HG02571 (cell line): ENCODE results near the gene CEP68.

Experiments used
- ATAC-seq: cut with Tn5 transposase; IDR thresholded peaks from one replicate; pipeline ENCODE4 v1.9.1; 2021; ENCODE audit warnings: mild to moderate bottlenecking, moderate library complexity; ENCODE audit not compliant: unreplicated experiment

The CEP68 gene

DNA sequence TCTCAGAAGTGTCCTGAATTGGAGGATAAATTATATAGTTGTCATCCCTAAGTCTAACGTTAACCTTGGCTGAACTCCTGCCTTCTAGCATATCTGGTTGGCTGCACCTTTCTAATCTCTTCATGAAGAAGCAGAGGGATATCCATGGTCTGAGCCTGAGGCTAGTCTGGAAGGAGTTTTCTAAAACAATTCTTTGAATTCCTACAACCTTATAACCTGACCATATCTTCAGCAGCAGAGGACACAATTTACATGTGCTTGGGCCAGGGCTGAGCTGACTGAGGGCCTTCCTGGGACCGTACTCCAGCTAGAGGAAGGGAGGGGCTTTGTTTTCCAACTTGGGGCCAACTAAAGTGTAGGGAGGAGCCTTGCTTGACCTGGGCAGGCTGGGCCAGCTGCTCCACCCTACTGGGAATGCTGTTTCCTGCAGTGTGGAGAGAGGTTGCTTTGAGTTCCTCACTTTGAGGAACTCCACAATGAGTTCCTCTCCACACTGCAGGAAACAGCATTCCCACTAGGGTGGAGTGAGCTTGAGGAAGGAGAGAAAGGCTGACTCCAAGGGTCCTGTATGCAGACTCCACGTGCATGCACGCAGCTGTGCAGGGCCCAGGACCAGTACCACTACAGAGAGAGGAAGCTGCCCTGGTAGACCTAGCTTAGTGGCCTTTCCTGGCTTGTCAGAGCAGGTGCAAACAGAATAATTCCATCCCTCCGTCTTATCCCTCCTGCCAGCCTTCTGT, 19.6 kb downstream of the CEP68 start:
- no peak for ATAC-seq

DNA sequence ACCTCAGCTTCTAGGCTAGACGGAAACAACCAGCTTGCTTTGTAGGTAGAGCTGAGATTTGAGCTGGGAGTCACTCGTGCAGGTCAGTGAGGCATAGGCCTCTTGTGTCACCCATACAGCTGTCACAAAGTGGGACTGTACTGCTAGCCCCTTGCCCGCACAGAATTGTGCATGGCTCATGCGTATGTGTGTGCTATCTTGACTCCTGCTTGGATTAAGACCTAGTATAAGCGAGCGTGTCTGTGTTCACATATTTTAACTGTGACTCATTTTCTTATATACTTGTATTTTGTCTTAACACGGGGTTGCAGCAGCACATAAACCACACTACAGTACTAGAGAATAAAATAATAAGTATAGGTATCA, 20.1 kb downstream of the CEP68 start:
- no peak for ATAC-seq

DNA sequence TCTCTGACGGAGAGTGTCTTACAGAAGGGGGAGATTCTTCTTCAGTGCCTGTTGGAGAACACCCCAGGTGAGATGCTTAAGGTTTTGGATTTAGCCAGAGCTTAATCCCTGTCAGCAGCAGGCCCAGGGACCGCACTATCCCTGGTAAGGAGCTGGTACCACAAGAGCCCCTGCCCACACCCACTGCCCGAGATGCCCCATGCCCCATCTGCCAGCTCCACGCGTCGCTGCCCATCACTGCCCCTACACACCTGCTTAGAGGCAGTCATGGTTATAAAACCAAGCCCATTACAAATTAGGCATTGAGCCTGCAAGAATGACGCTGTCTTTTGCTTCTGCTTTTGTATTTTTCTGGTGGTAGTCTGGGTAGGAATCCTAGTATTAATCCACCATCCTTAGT, 21.7 kb downstream of the CEP68 start:
- ATAC-seq, result no peak

GRCh38 chr2:65079017-65079416, 22.8 kb downstream of the CEP68 start:
- no peak for ATAC-seq

- ATAC-seq, result no peak
Measured at GRCh38 chr2:65081232-65081685, 25.0 kb downstream of the CEP68 start.

- ATAC-seq, result no peak
Measured at GRCh38 chr2:65085148-65085547, 28.9 kb downstream of the CEP68 start.

GRCh38 chr2:65092791-65093190, 36.6 kb downstream of the CEP68 start:
- no peak for ATAC-seq

- ATAC-seq, result no peak
Measured at GRCh38 chr2:65093211-65093610, 37.0 kb downstream of the CEP68 start.

- ATAC-seq, result no peak
Measured at GRCh38 chr2:65096948-65097347, 40.7 kb downstream of the CEP68 start.

GRCh38 chr2:65097844-65098243, 41.6 kb downstream of the CEP68 start:
- no peak for ATAC-seq

DNA sequence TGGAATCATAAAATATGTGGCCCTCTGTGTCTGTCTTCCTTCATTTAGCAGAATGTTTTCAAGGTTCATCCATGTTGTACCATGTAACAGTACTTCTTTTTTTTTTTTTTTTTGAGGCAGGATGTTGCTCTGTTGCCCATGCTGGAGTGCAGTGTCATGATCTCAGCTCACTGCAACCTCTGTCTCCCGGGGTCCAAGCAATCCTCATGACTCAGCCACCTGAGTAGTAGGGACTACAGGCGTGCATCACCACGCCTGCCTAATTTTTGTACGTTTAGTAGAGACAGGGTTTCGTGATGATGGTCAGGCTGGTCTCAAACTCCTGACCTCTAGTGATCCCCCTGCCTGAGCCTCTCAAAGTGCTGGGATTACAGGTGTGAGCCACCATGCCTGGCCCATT, 42.5 kb downstream of the CEP68 start:
- no peak for ATAC-seq

- no peak for ATAC-seq
Measured at GRCh38 chr2:65101071-65101470, 44.9 kb downstream of the CEP68 start.

- no peak for ATAC-seq
Measured at GRCh38 chr2:65103013-65103715, 46.9 kb downstream of the CEP68 start.

GRCh38 chr2:65107530-65107929, 51.3 kb downstream of the CEP68 start:
- no peak for ATAC-seq

DNA sequence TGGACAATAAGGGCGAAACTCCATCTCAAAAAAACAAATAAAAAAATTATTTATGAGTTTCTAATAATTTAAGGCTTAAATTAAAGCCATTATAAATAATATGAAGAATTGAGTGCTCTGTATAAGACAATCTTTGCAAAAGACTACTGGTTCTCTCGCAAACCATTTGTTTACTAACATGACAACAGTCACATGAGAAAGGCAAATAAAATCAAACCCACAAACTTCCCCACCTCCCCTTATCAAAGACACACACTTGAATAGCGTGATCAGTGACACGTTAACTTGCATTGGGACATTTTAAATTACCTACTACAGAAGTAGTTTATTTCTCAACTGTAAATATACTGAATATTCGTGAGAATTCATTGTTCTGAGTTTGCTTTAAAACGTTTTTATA, 52.6 kb downstream of the CEP68 start:
- ATAC-seq, result no peak

DNA sequence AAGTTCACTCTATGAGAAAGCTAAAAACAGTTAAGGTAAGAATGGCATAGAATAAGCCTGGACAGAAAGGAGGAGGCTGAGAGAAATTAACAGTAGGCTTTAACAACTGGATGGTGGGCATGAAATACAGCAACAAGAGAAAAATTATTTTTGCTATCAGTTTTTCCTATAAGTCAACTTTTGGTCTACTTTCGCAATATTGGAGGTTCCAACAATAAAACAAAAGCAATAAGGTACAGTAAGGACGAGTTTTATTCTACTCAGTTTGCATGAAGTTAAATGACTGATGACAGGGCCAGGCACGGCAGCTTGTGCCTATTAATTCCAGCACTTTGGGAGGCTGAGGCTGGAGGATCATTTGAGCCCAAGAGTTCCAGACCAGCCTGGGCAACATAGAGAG, 56.4 kb downstream of the CEP68 start:
- no peak for ATAC-seq

GRCh38 chr2:65113229-65113628, 57.0 kb downstream of the CEP68 start:
- no peak for ATAC-seq

- ATAC-seq, result no peak
Measured at GRCh38 chr2:65113816-65114215, 57.6 kb downstream of the CEP68 start.

- ATAC-seq, result no peak
Measured at GRCh38 chr2:65114921-65115320, 58.7 kb downstream of the CEP68 start.

GRCh38 chr2:65116645-65117044, 60.4 kb downstream of the CEP68 start:
- ATAC-seq, result no peak

DNA sequence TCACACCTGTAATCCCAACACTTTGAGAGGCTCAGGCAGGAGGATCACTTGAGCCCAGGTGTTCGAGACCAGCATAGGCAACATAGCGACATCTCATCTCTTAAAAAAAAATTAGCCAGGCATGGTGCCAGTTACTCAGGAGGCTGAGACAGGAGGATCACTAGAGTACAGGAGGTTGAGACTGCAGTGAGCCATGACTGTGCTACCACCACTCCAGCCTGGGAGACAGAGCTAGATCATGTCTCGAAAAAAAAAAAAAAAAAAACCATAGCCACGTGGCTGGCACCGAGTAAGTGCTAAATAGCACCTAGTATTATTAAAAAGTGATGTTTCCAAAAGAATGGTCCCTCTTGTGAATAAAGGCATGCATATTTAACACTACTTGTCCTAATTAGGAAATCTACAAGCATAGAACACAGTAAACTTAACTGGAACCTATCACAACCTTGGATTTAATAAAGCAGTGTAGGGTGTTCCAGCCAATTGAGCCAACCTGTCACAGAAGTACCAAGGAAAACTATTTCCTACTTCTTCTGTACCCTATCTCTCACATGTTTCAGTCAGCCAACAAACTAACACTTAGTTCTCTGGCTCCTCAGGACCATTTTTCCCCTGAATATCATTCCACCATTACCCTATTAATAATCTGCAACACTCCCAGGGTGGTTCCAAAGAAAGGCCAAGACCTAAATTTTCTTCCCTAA, 64.9 kb downstream of the CEP68 start:
- ATAC-seq, result no peak

DNA sequence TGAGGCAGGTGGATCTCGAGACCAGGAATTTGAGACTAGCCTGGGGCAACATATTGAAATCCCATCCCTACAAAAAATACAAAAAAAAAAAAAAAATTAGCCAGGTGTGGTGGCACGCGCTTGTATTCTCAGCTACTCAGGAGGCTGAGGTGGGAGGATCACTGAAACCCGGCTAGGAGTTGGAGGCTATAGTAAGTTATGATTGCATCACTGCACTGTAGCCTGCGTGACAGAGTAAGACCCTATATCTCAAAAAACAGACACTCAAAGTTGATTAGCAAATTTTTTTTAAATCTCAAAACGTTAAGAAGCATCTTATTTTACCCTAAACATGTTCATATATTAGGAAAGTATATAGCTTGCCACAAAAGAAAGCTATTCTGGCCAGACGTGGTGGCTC, 66.1 kb downstream of the CEP68 start:
- no peak for ATAC-seq
